Measurements from ENCODE around the gene IKZF1. TPM values are rescaled to one million over a fixed set of nuclear protein-coding genes. Genes with fewer than 3 reads are reported as not detected.

The IKZF1 gene
- total RNA-seq, 1 experiment from 2014 or later = 2.3 TPM

DNA sequence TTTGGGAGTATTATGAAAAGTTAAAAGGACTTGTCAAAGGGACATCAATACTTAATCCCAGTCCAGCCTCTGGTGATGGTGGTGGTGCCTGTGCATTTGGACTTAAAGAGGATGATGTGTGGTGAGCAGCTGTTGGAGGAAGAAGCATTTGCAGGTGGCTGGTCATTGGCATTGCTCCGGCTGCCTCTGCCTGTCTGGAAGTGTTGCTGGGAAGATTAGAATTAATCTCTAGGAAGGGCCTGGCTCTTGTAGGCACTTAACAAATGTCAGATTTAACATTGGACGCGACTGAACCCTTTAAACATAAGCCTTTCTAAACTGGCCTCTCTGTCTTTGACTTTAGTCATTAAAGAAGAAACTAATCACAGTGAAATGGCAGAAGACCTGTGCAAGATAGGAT lies 86.9 kb downstream of the IKZF1 start:
- Mint-ChIP-seq H3K4me3 (no peak overlapping the region), H3K27ac (no peak overlapping the region), H3K36me3 (no peaks in the 10 kb centered on the region), H3K27me3 (ENCODE audit: low read depth) (no peaks in the 10 kb centered on the region), H3K9me3 (no peaks in the 10 kb centered on the region), H3K4me1 (peaks cover 14% of the 10 kb centered on the region)
- TF ChIP-seq, protein P1, sequence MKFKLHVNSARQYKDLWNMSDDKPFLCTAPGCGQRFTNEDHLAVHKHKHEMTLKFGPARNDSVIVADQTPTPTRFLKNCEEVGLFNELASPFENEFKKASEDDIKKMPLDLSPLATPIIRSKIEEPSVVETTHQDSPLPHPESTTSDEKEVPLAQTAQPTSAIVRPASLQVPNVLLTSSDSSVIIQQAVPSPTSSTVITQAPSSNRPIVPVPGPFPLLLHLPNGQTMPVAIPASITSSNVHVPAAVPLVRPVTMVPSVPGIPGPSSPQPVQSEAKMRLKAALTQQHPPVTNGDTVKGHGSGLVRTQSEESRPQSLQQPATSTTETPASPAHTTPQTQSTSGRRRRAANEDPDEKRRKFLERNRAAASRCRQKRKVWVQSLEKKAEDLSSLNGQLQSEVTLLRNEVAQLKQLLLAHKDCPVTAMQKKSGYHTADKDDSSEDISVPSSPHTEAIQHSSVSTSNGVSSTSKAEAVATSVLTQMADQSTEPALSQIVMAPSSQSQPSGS (CRISPR knock-in tag; IDR thresholded peaks at IDR 0.05; ENCODE audit: borderline replicate concordance, low read depth) = no peak
- CTCF ChIA-PET = interaction anchor here (1.3 kb wide), 1 partner anchor 12 kb away, joined by 3 read pairs; no protein-coding TSS in a partner anchor
- POLR2A ChIA-PET = no interaction called here
- DNase-seq (ENCODE audit: low spot score) (no peak), ATAC-seq (no peak)

DNA sequence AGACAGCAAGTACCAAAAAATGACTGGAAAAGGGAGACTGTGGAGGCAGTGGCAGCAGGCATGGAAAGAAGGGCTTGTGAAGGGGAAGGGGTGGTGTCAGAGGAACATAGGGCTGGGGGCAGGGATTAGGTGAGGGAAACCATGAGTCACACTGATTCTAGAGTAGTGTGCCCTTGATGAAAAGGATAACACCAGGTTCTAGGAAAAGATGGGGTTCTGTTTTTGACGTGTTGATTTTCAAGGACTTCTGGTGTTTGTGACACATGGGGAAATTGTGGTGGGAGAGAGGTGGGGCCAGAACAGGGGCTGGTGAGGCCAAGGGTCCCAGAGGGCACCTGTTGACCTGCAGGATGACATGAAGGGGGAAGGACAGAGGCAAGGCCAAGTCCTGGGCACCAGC lies 88.6 kb downstream of the IKZF1 start:
- no peaks in the 10 kb centered on the region for H3K36me3 Mint-ChIP-seq
- TF ChIP-seq NR1H2 (CRISPR knock-in tag; IDR thresholded peaks at IDR 0.05) = no peak
- TF ChIP-seq OVOL2 (CRISPR knock-in tag; IDR thresholded peaks at IDR 0.05; ENCODE audit: borderline replicate concordance) = no peak
- TF ChIP-seq ZNF219 (CRISPR knock-in tag; IDR thresholded peaks at IDR 0.05; ENCODE audit: borderline replicate concordance) = no peak
- no peaks in the 10 kb centered on the region for H3K9me3 Mint-ChIP-seq
- no peak for DNase-seq (ENCODE audit: low spot score)
- 0 out of 2 replicates have a peak, but pooled peaks cover 9% of the 10 kb centered on the region for H3K4me1 Mint-ChIP-seq
- POLR2A ChIA-PET = no interaction called here
- no peak overlapping the region for H3K4me3 Mint-ChIP-seq
- no peak overlapping the region for H3K27ac Mint-ChIP-seq
- no peaks in the 10 kb centered on the region for H3K27me3 Mint-ChIP-seq (ENCODE audit: low read depth)
- CTCF ChIA-PET = no interaction called here
- no peak for ATAC-seq

DNA sequence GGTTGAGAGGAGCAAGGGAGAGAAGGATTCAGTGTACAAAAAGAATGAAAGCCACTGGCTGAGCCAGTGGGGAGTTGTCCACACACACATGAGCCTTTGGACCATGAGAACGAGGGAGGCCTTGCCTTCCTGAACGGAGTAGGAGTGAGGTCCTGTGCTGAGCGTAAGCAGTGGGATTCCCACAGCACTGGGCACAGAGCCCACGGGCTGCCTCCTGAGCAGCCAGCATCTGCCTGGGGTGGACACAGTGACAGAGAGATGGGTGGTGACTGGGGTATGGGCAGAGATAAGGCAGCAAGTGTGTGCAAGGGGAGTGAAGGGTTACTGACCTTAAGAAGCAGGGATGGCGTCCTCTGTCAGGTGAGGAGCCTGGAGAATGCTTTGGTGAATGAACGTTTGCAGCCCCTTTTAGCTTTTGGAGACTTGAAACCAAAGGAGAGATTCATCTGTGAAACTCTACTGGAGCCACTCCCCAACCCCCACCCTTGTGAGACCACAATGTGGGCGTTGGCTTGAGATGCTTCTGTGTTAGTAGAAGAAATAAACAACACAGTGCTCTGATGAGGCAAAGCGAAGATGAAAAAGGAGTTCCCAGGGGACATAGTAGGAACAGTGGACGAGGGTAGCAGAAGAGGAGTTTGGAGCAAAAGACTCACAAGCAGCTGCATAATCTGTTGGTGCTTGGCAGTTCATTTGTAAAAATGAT lies 89.2 kb downstream of the IKZF1 start:
- no peaks in the 10 kb centered on the region for H3K27me3 Mint-ChIP-seq (ENCODE audit: low read depth)
- H3K36me3 Mint-ChIP-seq = no peaks in the 10 kb centered on the region
- 0 out of 2 replicates have a peak, but pooled peaks cover 9% of the 10 kb centered on the region for H3K4me1 Mint-ChIP-seq
- ChIA-PET POLR2A (no interaction called here), CTCF (interaction anchor here (1.0 to 1.1 kb wide), 2 partner anchors 11 to 189 kb away, joined by 3 read pairs; no protein-coding TSS in a partner anchor)
- DNase-seq (ENCODE audit: low spot score) (no peak), ATAC-seq (no peak)
- H3K4me3 Mint-ChIP-seq = no peak overlapping the region
- no peak for TF ChIP-seq MXD4 (CRISPR knock-in tag; IDR thresholded peaks at IDR 0.05; ENCODE audit: borderline replicate concordance)
- TF ChIP-seq, protein P2, sequence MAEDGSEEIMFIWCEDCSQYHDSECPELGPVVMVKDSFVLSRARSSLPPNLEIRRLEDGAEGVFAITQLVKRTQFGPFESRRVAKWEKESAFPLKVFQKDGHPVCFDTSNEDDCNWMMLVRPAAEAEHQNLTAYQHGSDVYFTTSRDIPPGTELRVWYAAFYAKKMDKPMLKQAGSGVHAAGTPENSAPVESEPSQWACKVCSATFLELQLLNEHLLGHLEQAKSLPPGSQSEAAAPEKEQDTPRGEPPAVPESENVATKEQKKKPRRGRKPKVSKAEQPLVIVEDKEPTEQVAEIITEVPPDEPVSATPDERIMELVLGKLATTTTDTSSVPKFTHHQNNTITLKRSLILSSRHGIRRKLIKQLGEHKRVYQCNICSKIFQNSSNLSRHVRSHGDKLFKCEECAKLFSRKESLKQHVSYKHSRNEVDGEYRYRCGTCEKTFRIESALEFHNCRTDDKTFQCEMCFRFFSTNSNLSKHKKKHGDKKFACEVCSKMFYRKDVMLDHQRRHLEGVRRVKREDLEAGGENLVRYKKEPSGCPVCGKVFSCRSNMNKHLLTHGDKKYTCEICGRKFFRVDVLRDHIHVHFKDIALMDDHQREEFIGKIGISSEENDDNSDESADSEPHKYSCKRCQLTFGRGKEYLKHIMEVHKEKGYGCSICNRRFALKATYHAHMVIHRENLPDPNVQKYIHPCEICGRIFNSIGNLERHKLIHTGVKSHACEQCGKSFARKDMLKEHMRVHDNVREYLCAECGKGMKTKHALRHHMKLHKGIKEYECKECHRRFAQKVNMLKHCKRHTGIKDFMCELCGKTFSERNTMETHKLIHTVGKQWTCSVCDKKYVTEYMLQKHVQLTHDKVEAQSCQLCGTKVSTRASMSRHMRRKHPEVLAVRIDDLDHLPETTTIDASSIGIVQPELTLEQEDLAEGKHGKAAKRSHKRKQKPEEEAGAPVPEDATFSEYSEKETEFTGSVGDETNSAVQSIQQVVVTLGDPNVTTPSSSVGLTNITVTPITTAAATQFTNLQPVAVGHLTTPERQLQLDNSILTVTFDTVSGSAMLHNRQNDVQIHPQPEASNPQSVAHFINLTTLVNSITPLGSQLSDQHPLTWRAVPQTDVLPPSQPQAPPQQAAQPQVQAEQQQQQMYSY (CRISPR knock-in tag; IDR thresholded peaks at IDR 0.05) = no peak
- TF ChIP-seq, protein P3, sequence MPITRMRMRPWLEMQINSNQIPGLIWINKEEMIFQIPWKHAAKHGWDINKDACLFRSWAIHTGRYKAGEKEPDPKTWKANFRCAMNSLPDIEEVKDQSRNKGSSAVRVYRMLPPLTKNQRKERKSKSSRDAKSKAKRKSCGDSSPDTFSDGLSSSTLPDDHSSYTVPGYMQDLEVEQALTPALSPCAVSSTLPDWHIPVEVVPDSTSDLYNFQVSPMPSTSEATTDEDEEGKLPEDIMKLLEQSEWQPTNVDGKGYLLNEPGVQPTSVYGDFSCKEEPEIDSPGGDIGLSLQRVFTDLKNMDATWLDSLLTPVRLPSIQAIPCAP (CRISPR knock-in tag; IDR thresholded peaks at IDR 0.05) = no peak
- no peak for TF ChIP-seq ZNF263 (CRISPR knock-in tag; IDR thresholded peaks at IDR 0.05; ENCODE audit: low read depth)
- TF ChIP-seq, protein P4, sequence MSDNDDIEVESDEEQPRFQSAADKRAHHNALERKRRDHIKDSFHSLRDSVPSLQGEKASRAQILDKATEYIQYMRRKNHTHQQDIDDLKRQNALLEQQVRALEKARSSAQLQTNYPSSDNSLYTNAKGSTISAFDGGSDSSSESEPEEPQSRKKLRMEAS (CRISPR knock-in tag; IDR thresholded peaks at IDR 0.05) = no peak
- TF ChIP-seq, protein P5, sequence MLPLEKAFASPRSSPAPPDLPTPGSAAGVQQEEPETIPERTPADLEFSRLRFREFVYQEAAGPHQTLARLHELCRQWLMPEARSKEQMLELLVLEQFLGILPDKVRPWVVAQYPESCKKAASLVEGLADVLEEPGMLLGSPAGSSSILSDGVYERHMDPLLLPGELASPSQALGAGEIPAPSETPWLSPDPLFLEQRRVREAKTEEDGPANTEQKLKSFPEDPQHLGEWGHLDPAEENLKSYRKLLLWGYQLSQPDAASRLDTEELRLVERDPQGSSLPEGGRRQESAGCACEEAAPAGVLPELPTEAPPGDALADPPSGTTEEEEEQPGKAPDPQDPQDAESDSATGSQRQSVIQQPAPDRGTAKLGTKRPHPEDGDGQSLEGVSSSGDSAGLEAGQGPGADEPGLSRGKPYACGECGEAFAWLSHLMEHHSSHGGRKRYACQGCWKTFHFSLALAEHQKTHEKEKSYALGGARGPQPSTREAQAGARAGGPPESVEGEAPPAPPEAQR (CRISPR knock-in tag; IDR thresholded peaks at IDR 0.05) = no peak
- H3K9me3 Mint-ChIP-seq = no peaks in the 10 kb centered on the region
- H3K27ac Mint-ChIP-seq = no peak overlapping the region

All from WTC11 (cell line).